HepG2 (cell line): ENCODE measurements around the gene NPFFR1. TPM values are rescaled to one million over a fixed set of nuclear protein-coding genes. Genes with fewer than 3 reads are reported as not detected.

Source experiments
- ATAC-seq: fragments of 200-7000 bp; cut with Tn5 transposase; 3 replicates; pipeline ENCODE4 v1.9.1; 2020; ENCODE audit warnings: mild to moderate bottlenecking, moderate library complexity
- BruUV-seq: library from RNA; stranded (reverse); fragments of 400-500 nt; replicated peaks from 2 replicates; lab custom pipeline; 2021; lab: Mats Ljungman, UMichigan
- CTCF ChIA-PET: fragments of 300-600 bp; formaldehyde crosslinking; extraction: SDS; loops from one replicate; lab custom pipeline; 2021; ENCODE audit warnings: low total read pairs, inconsistent platforms, low intra/inter-chr PET ratio; lab: Yijun Ruan, JAX
- POLR2A ChIA-PET: fragments of 350-600 bp; sonication (Branson Sonifier 250); formaldehyde crosslinking; loops from one replicate; lab custom pipeline; 2020; ENCODE audit warnings: antibody characterized with exemption, inconsistent platforms; lab: Yijun Ruan, JAX
- DNase-seq: peaks from one replicate; pipeline ENCODE4 v3.0.0-alpha.2; 2015; ENCODE audit warnings: low spot score
- FAIRE-seq: peaks from 3 replicates; lab custom pipeline; 2011; peaks lifted over from hg19 to GRCh38; lab: Jason Lieb, UNC
- H2AFZ ChIP-seq: one replicate; pipeline ENCODE4 v1.6.1; 2011; ENCODE audit warnings: low read length, inconsistent platforms
- H3K27ac ChIP-seq: fragments of 300-600 bp; 3 replicates; pipeline ENCODE4 v1.8.0; 2011; ENCODE audit warnings: mixed run types, mild to moderate bottlenecking, mixed read lengths, low read length, inconsistent platforms; ENCODE audit not compliant: insufficient read depth; ENCODE audit errors: extremely low read length
- H3K27me3 ChIP-seq, 2 experiments: fragments of 200-600 bp in 1 of 2; 2 replicates in 1 of 2; 3 replicates in 1 of 2; pipeline versions ENCODE4 v1.6.0 to v1.8.0; 2011; ENCODE audit warnings: low read length in 2 of 2, mild to moderate bottlenecking in 2 of 2, moderate library complexity in 2 of 2, inconsistent platforms in 1 of 2; ENCODE audit not compliant: insufficient read depth in 2 of 2, control insufficient read depth in 1 of 2
- H3K36me3 ChIP-seq, 2 experiments: fragments of 200-600 bp in 1 of 2; replicated peaks in 1 of 2; 2 replicates in 1 of 2; 3 replicates in 1 of 2; pipeline versions ENCODE4 v1.5.1 to v1.8.0; 2011; ENCODE audit warnings: low read length in 2 of 2, inconsistent platforms in 1 of 2; ENCODE audit not compliant: insufficient read depth in 2 of 2, control insufficient read depth in 1 of 2
- H3K4me1 ChIP-seq: 2 replicates; pipeline ENCODE4 v1.5.1; 2012; ENCODE audit warnings: low read length, inconsistent platforms; ENCODE audit not compliant: insufficient read depth
- H3K4me2 ChIP-seq: 2 replicates; pipeline ENCODE4 v1.6.0; 2011; ENCODE audit warnings: low read depth, low read length, inconsistent platforms
- H3K4me3 ChIP-seq, 3 experiments: fragments of 200-600 bp in 1 of 3; sonication (generic), shearing (Covaris generic) in 1 of 3; replicated peaks in 1 of 3; 2 replicates each; pipeline ENCODE4 v1.5.1; 2011 to 2016; ENCODE audit warnings: low read length in 3 of 3, inconsistent platforms in 2 of 3, low read depth in 2 of 3, mild to moderate bottlenecking in 2 of 3, control low read depth in 1 of 3, mixed read lengths in 1 of 3; ENCODE audit not compliant: insufficient read depth in 1 of 3
- H3K79me2 ChIP-seq: one replicate; pipeline ENCODE4 v1.6.1; 2011; ENCODE audit warnings: low read length, inconsistent platforms; ENCODE audit not compliant: insufficient read depth
- H3K9ac ChIP-seq: 2 replicates; pipeline ENCODE4 v1.6.0; 2011; ENCODE audit warnings: mild to moderate bottlenecking, low read depth, low read length, inconsistent platforms; ENCODE audit not compliant: insufficient read depth
- H3K9me3 ChIP-seq: 2 replicates; pipeline ENCODE4 v1.5.1; 2012; ENCODE audit warnings: mild to moderate bottlenecking, low read length
- H4K20me1 ChIP-seq: 2 replicates; pipeline ENCODE4 v1.6.0; 2011; ENCODE audit warnings: inconsistent platforms, mild to moderate bottlenecking, low read length, moderate library complexity; ENCODE audit not compliant: insufficient read depth
- GMEB2 ChIP-seq: IDR thresholded peaks from 2 replicates; pipeline ENCODE4 v1.6.1; 2016; ENCODE audit warnings: missing biosample characterization, missing genetic modification reagents, low read depth
- HMGXB3 ChIP-seq: sonication (generic); formaldehyde crosslinking; IDR thresholded peaks from 2 replicates; pipeline ENCODE4 v1.4.0; 2020; ENCODE audit warnings: missing genetic modification reagents, borderline replicate concordance
- KAT8 ChIP-seq: IDR thresholded peaks from 2 replicates; pipeline ENCODE4 v1.6.1; 2016; ENCODE audit warnings: missing genetic modification reagents, missing compliant biosample characterization
- RNF2 ChIP-seq: fragments of 450-650 bp; conservative IDR thresholded peaks from 2 replicates; pipeline ENCODE4 v1.6.1; 2016; ENCODE audit warnings: low read depth
- SMARCE1 ChIP-seq: fragments of 450-650 bp; IDR thresholded peaks from 2 replicates; pipeline ENCODE4 v1.6.1; 2017; ENCODE audit warnings: borderline replicate concordance
- XRCC5 ChIP-seq: fragments of 200-400 bp; formaldehyde crosslinking; optimal IDR thresholded peaks from 2 replicates; pipeline ENCODE3; 2017; ENCODE audit warnings: mild to moderate bottlenecking, low read length
- ZNF468 ChIP-seq: sonication (generic); formaldehyde crosslinking; IDR thresholded peaks from 2 replicates; pipeline ENCODE4 v1.8.0; 2022; ENCODE audit warnings: mild to moderate bottlenecking, moderate library complexity, missing genetic modification reagents
- ZSCAN31 ChIP-seq: sonication (generic); formaldehyde crosslinking; IDR thresholded peaks from 2 replicates; pipeline ENCODE4 v1.5.0; 2020; ENCODE audit warnings: low read depth, mild to moderate bottlenecking, missing genetic modification reagents
- WGBS: methylation state at CpG from one replicate; pipeline ENCODE4 v1.1.6; 2017; ENCODE audit warnings: low lambda C conversion rate; 5-methylcytosine and 5-hydroxymethylcytosine counted together
- in situ Hi-C: cut with HindIII; loops from 2 replicates; pipeline ENCODE4 v1.10.0; 2017; ENCODE audit warnings: low pct_unique_long_range_greater_than_20kb; ENCODE audit not compliant: extremely low pct_ligation_motif_present
- intact Hi-C: fragments of 100-400 bp; cut with micrococcal nuclease; formaldehyde crosslinking; loops from one replicate; pipeline ENCODE4 v1.10.0; 2022; ENCODE audit not compliant: unreplicated experiment
- polyA plus RNA-seq, 8 experiments: library from polyadenylated mRNA; depleted of rRNA in 3 of 8; stranded (reverse) in 7 of 8; unstranded in 1 of 8; fragments of >200 nt; fragmentation: Illumina TruSeq in 4 of 8; extraction: Trizol in 4 of 8; gene quantifications; 2 replicates each; pipeline versions ENCODE4 v1.2.1 to v1.2.3, GENCODE V29; 2011 to 2016; ENCODE audit warnings: low read depth in 4 of 8, missing spikeins in 1 of 8, mixed read lengths in 1 of 8; ENCODE audit not compliant: insufficient read depth in 1 of 8
- total RNA-seq, 5 experiments: library from RNA; depleted of rRNA; stranded (reverse); fragments of >200 nt; fragmentation: Illumina TruSeq; extraction: Trizol; gene quantifications; 2 replicates each; pipeline ENCODE4 v1.2.3, GENCODE V29; 2016; ENCODE audit warnings: low read depth in 1 of 5

The NPFFR1 gene
- total and polyA plus RNA-seq, 2 of the 13 experiments (the other 11 are each of a cell fraction or from before 2014, with no cell fraction given), result under 0.01 TPM; not detected in 1

GRCh38 chr10:70292004-70292403, 8.2 kb upstream of the NPFFR1 start:
- Histone ChIP-seq H4K20me1 (no peaks in the 10 kb centered on the region), H2AFZ (no peak overlapping the region), H3K27ac (no peak overlapping the region), H3K27me3 (peaks cover 4 to 11% of the 10 kb centered on the region in 2 experiments; a peak in 2 of 5 replicates), H3K9me3 (no peaks in the 10 kb centered on the region), H3K79me2 (no peaks in the 10 kb centered on the region), H3K9ac (no peak overlapping the region), H3K36me3 (no peaks in the 10 kb centered on the region), H3K4me3 (no peak overlapping the region), H3K4me1 (peaks cover 7% of the 10 kb centered on the region; the same call in 1 of the 2 replicates), H3K4me2 (no peak overlapping the region)
- WGBS, result 48% methylated on average over 3 of the region's 5 CpGs
- in situ Hi-C loops, result no loop called here
- intact Hi-C loops, result no loop called here
- no peak for ATAC-seq
- FAIRE-seq, result no peak
- no TSS peak for BruUV-seq
- no peak for DNase-seq
- ChIA-PET POLR2A (no interaction called here), CTCF (no interaction called here)
- TF ChIP-seq RNF2 (no peak), GMEB2 (no peak), HMGXB3 (CRISPR knock-in tag) (no peak), ZSCAN31 (CRISPR knock-in tag) (no peak), ZNF468 (CRISPR knock-in tag) (no peak), SMARCE1 (no peak), KAT8 (CRISPR knock-in tag) (no peak), XRCC5 (no peak)
